CD14-positive monocyte (primary cell): ENCODE data around the gene ADAMTS15. TPM values are rescaled to one million over a fixed set of nuclear protein-coding genes. Genes with fewer than 3 reads are reported as not detected.

Experiments
- DNase-seq, 3 donors: peaks; one replicate each; pipeline ENCODE4 v3.0.0-alpha.2; 2011 to 2022
- H2AFZ ChIP-seq: 2 replicates; pipeline ENCODE4 v1.6.0; 2012; ENCODE audit warnings: mild to moderate bottlenecking, low read depth, low read length, inconsistent platforms; ENCODE audit not compliant: insufficient read depth, poor library complexity, severe bottlenecking
- H3K27ac ChIP-seq, 2 donors: 1 replicate in 1 of 2; 2 replicates in 1 of 2; pipeline ENCODE4 v1.5.1; 2012 to 2013; ENCODE audit warnings: low read length in 2 of 2, control low read depth in 1 of 2, inconsistent platforms in 1 of 2, low read depth in 1 of 2, mild to moderate bottlenecking in 1 of 2
- H3K27me3 ChIP-seq, 2 donors: one replicate each; pipeline versions ENCODE4 v1.6.0 to v1.6.1; 2011 to 2013; ENCODE audit warnings: low read length in 2 of 2; ENCODE audit not compliant: control insufficient read depth in 2 of 2, insufficient read depth in 2 of 2
- H3K36me3 ChIP-seq, 2 donors: replicated peaks in 1 of 2; 1 replicate in 1 of 2; 2 replicates in 1 of 2; pipeline versions ENCODE4 v1.5.1 to v1.6.1; 2012 to 2013; ENCODE audit warnings: low read length in 2 of 2, control low read depth in 1 of 2, inconsistent platforms in 1 of 2, mild to moderate bottlenecking in 1 of 2; ENCODE audit not compliant: insufficient read depth in 2 of 2, control insufficient read depth in 1 of 2
- H3K4me1 ChIP-seq, 2 donors: 1 replicate in 1 of 2; 2 replicates in 1 of 2; pipeline versions ENCODE4 v1.5.1 to v1.6.1; 2012 to 2013; ENCODE audit warnings: low read length in 2 of 2, control low read depth in 1 of 2, inconsistent platforms in 1 of 2, mild to moderate bottlenecking in 1 of 2, moderate library complexity in 1 of 2; ENCODE audit not compliant: insufficient read depth in 2 of 2, control insufficient read depth in 1 of 2
- H3K4me2 ChIP-seq: replicated peaks from 2 replicates; pipeline ENCODE3; 2012; ENCODE audit warnings: low read length, moderate library complexity, mild to moderate bottlenecking; ENCODE audit not compliant: poor library complexity, severe bottlenecking; ENCODE audit errors: extremely low read depth
- H3K4me3 ChIP-seq, 3 experiments: fragments of 200-600 bp in 1 of 3; sonication (generic) in 1 of 3; replicated peaks in 1 of 3; 1 replicate in 2 of 3; 2 replicates in 1 of 3; pipeline ENCODE4 v1.5.1; 2011 to 2013; ENCODE audit warnings: low read length in 3 of 3, mild to moderate bottlenecking in 3 of 3, control low read depth in 2 of 3, low read depth in 2 of 3, inconsistent platforms in 1 of 3, moderate library complexity in 1 of 3
- H3K79me2 ChIP-seq: 2 replicates; pipeline ENCODE4 v1.6.0; 2012; ENCODE audit warnings: mild to moderate bottlenecking, control low read depth, inconsistent platforms, low read length, moderate library complexity; ENCODE audit not compliant: insufficient read depth
- H3K9ac ChIP-seq: 2 replicates; pipeline ENCODE4 v1.6.0; 2017; ENCODE audit warnings: low read length, mild to moderate bottlenecking; ENCODE audit not compliant: insufficient read depth, poor library complexity, severe bottlenecking
- H3K9me3 ChIP-seq, 2 donors: replicated peaks in 1 of 2; 1 replicate in 1 of 2; 2 replicates in 1 of 2; pipeline versions ENCODE4 v1.5.1 to v1.6.1; 2012 to 2013; ENCODE audit warnings: low read length in 2 of 2, control low read depth in 1 of 2; ENCODE audit not compliant: control insufficient read depth in 1 of 2, insufficient read depth in 1 of 2
- H4K20me1 ChIP-seq: 2 replicates; pipeline ENCODE4 v1.6.0; 2012; ENCODE audit warnings: mild to moderate bottlenecking, low read length, control low read depth, moderate library complexity; ENCODE audit not compliant: insufficient read depth
- H3K27ac Mint-ChIP-seq, 7 donors: one replicate each; pipeline ENCODE4 v1.8.0; 2020; ENCODE audit warnings: mild to moderate bottlenecking in 7 of 7, mixed read lengths in 7 of 7, moderate library complexity in 6 of 7, inconsistent platforms in 2 of 7
- H3K27me3 Mint-ChIP-seq, 3 donors: one replicate each; pipeline ENCODE4 v1.8.0; 2021 to 2022; ENCODE audit warnings: low read depth in 3 of 3, mild to moderate bottlenecking in 3 of 3, mixed read lengths in 3 of 3, moderate library complexity in 3 of 3, inconsistent platforms in 1 of 3
- H3K36me3 Mint-ChIP-seq, 2 donors: one replicate each; pipeline ENCODE4 v1.8.0; 2020; ENCODE audit warnings: mixed read lengths in 2 of 2, inconsistent platforms in 1 of 2, mild to moderate bottlenecking in 1 of 2
- H3K4me1 Mint-ChIP-seq: one replicate; pipeline ENCODE4 v1.8.0; 2020; ENCODE audit warnings: mild to moderate bottlenecking, mixed read lengths
- H3K4me3 Mint-ChIP-seq, 2 donors: one replicate each; pipeline ENCODE4 v1.8.0; 2020; ENCODE audit warnings: mild to moderate bottlenecking in 2 of 2, mixed read lengths in 2 of 2, moderate library complexity in 1 of 2
- H3K9me3 Mint-ChIP-seq, 7 donors: one replicate each; pipeline ENCODE4 v1.8.0; 2020 to 2022; ENCODE audit warnings: mixed read lengths in 7 of 7, mild to moderate bottlenecking in 6 of 7, moderate library complexity in 6 of 7, inconsistent platforms in 2 of 7
- WGBS: methylation state at CpG from one replicate; pipeline ENCODE4 v1.1.5; 2013; ENCODE audit warnings: missing lambda C conversion rate; ENCODE audit not compliant: insufficient coverage; 5-methylcytosine and 5-hydroxymethylcytosine counted together
- intact Hi-C, 2 donors: fragments of 100-400 bp; cut with micrococcal nuclease; formaldehyde crosslinking; loops; one replicate each; pipeline versions ENCODE4 v1.15.0 to v1.15.1; 2023
- polyA plus RNA-seq, 3 donors: library from polyadenylated mRNA; depleted of rRNA in 1 of 3; unstranded in 2 of 3; stranded (reverse) in 1 of 3; fragments of 300-500 nt in 2 of 3; fragments of >200 nt in 1 of 3; fragmentation: Illumina TruSeq in 2 of 3; gene quantifications; 1 replicate in 2 of 3; 2 replicates in 1 of 3; pipeline ENCODE4 v1.2.3, GENCODE V29; 2012 to 2021
- TF ChIP-seq, protein P1 (sequence below): fragments of 200-600 bp; IDR thresholded peaks from one replicate; pipeline ENCODE4 v1.8.0; 2022; ENCODE audit warnings: antibody characterized with exemption, mild to moderate bottlenecking

ADAMTS15 gene
- polyA plus RNA-seq, 3 donors = not detected

DNA sequence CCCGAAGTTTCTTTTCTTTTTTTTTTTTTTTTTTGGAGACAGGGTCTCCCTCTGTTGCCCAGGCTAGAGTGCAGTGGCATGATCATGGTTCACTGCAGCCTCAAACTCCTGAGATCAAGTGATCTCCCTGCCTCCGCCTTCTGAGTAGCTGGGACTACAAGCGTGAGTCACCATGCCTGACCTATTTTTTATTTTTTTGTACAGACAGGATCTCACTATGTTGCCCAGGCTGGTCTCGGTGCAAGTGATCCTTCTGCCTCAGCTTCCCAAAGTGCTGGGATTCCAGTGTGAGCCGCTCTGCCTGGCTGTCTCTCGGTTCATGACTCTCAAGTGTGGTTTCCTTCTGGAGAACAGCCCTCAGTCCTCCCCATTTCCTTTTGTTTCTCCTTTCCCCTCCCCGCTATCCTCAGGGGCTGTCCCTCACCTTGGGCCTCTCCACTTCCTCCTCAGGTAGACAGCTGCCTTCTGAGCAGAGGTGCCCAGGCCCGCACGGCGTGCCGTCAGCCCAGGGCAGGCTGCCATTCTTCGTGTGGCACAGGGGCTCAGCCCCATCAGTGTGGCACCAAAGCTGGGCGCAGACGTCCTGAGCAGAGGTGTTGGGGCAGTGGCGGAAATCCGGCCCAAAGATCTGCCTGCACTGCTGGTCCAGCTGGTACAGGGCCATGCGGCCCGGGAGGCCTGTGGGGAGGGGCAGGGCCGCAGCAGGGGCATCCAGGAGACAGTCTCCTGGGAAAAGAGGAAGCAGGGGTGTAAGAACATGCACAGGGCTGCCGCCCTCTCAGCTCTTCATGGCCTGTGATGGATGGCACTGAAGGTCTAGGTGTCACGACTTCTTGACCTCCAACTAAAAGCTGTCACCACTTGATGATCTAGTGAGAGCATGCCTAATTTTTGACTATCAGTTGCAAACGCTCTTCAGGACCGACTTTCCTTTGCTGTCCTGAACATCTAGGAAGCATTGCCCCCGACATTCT, 34.1 kb upstream of the ADAMTS15 start:
- WGBS = 43% methylated on average over 23 of the region's 24 CpGs
- intact Hi-C loops = no loop called here
- H3K9me3 ChIP-seq = no peaks in the 10 kb centered on the region
- no peak overlapping the region for H3K4me3 ChIP-seq
- Mint-ChIP-seq H3K9me3 (peaks cover 0 to 2% (median 0%) of the 10 kb centered on the region in 7 donors), H3K4me1 (peaks cover 1% of the 10 kb centered on the region), H3K4me3 (peak overlapping the region in 1 of 2 donors; percentile 39), H3K27ac (no peak overlapping the region), H3K36me3 (no peaks in the 10 kb centered on the region), H3K27me3 (peaks cover 10 to 26% (median 25%) of the 10 kb centered on the region in 3 donors)
- H3K9ac ChIP-seq = no peak overlapping the region
- no peak overlapping the region for H3K4me2 ChIP-seq
- no peaks in the 10 kb centered on the region for H4K20me1 ChIP-seq
- no peak overlapping the region for H2AFZ ChIP-seq
- no peaks in the 10 kb centered on the region for H3K4me1 ChIP-seq
- H3K27me3 ChIP-seq = no peaks in the 10 kb centered on the region
- no peak for DNase-seq
- no peaks in the 10 kb centered on the region for H3K36me3 ChIP-seq
- no peak overlapping the region for H3K27ac ChIP-seq
- no peaks in the 10 kb centered on the region for H3K79me2 ChIP-seq
- TF ChIP-seq, protein P1, sequence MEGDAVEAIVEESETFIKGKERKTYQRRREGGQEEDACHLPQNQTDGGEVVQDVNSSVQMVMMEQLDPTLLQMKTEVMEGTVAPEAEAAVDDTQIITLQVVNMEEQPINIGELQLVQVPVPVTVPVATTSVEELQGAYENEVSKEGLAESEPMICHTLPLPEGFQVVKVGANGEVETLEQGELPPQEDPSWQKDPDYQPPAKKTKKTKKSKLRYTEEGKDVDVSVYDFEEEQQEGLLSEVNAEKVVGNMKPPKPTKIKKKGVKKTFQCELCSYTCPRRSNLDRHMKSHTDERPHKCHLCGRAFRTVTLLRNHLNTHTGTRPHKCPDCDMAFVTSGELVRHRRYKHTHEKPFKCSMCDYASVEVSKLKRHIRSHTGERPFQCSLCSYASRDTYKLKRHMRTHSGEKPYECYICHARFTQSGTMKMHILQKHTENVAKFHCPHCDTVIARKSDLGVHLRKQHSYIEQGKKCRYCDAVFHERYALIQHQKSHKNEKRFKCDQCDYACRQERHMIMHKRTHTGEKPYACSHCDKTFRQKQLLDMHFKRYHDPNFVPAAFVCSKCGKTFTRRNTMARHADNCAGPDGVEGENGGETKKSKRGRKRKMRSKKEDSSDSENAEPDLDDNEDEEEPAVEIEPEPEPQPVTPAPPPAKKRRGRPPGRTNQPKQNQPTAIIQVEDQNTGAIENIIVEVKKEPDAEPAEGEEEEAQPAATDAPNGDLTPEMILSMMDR = no peak

DNA sequence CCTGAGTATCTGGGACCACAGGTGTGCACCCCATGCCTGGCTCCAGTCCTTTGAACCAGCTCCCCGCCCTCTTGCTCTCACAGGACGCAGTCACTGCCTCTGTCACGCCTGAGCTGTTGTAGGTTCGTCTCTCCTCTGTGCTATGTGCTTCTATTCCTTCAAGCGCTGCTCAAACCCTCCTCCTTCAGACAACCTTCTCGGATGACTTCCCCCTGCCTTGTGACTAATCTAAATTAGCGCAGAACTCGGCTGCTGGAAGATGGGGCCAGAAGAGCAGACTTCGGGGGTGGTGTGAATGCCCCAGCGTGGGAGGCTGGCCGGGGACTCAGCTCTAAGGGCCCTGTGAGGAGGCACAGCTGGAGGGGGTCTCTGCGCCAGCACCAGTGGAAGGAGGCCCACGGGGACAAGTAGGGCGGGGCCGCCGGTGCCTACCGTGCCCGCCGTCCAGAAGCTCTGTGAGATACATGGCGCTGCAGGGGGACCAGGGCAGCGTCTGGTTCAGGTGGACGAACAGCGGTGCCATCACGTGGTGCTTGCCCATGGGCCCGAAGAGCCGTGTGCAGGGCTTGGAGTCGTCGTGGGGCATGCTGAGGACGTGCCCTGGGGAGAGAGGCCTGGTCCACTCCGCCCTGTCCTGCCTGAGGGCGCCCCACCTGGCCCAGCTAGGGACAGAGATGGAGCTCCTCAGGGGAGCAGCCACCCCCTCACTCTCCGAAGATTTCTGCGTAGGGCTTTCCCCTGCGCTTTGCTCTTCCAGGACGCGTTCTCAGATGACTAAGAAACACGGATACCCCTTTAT, 32.5 kb upstream of the ADAMTS15 start:
- DNase-seq = no peak
- H3K27me3 ChIP-seq = no peaks in the 10 kb centered on the region
- TF ChIP-seq, protein P1 = no peak
- H3K9me3 ChIP-seq = no peaks in the 10 kb centered on the region
- H3K79me2 ChIP-seq = no peaks in the 10 kb centered on the region
- H3K4me1 ChIP-seq = peaks cover 4 to 8% of the 10 kb centered on the region in 2 donors
- intact Hi-C loops = no loop called here
- Mint-ChIP-seq H3K36me3 (no peaks in the 10 kb centered on the region), H3K4me1 (peaks cover 6% of the 10 kb centered on the region), H3K9me3 (peaks cover 0 to 2% (median 0%) of the 10 kb centered on the region in 7 donors), H3K27me3 (peaks cover 15 to 24% (median 21%) of the 10 kb centered on the region in 3 donors), H3K27ac (peak overlapping the region in 1 of 7 donors; percentile 76), H3K4me3 (no peak overlapping the region)
- WGBS = 90% methylated on average over 36 of the region's 37 CpGs
- no peak overlapping the region for H3K27ac ChIP-seq
- no peak overlapping the region for H3K4me2 ChIP-seq
- H2AFZ ChIP-seq = no peak overlapping the region
- no peaks in the 10 kb centered on the region for H4K20me1 ChIP-seq
- H3K4me3 ChIP-seq = no peak overlapping the region
- H3K36me3 ChIP-seq = no peaks in the 10 kb centered on the region
- no peak overlapping the region for H3K9ac ChIP-seq
